Colon (tissue), 2 donors: ENCODE results near the gene TEX30.

Experiments used
- FAIRE-seq: peaks from 2 replicates; lab custom pipeline; 2012; peaks lifted over from hg19 to GRCh38; lab: Jason Lieb, UNC
- donor health status: control.
- donor health status: control.

TEX30 gene

GRCh38 chr13:102779436-102780159 is 6.0 kb upstream of the TEX30 start:
- FAIRE-seq = no peak

DNA sequence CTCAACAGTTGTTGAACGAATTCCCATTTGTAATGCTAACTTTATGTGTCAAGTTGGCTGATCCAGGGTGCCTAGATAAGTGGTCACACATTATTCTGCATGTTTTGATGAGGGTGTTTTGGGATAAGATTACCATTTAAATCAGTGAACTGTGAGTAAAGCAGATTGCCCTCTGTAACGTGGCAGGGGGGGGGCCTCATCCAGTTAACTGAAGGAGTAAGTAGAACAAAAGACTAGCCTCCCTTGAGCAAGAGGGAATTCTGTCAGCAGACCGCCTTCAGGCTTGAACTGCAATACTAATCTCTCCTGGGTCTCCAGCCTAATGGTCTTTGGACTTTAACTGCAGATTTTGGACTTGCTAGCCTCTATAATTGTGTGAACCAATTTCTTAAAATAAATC is 4.2 kb upstream of the TEX30 start:
- FAIRE-seq = no peak

DNA sequence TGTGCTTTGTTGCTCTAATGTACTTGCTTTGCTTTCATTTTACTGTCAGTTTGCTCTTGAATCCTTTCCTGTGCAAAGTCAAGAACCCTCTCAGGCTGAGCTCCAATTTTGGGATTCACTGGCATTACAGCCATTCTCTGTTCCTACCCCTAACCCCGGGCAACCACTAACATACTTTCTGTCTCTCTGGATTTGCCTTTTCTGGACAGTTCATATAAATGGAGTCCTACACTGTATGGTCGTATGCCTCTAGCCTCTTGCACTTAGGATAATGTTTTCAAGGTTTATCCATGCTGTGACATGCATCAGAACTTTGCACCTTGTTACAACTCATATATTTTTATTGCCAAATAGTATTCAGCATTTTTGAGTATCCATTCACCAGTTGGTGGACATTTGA is 2.7 kb upstream of the TEX30 start:
- FAIRE-seq = no peak

- no peak for FAIRE-seq
Observed at GRCh38 chr13:102774591-102775520, 1.3 kb upstream of the TEX30 start.

GRCh38 chr13:102774214-102774568 is 605 bp upstream of the TEX30 start:
- no peak for FAIRE-seq

DNA sequence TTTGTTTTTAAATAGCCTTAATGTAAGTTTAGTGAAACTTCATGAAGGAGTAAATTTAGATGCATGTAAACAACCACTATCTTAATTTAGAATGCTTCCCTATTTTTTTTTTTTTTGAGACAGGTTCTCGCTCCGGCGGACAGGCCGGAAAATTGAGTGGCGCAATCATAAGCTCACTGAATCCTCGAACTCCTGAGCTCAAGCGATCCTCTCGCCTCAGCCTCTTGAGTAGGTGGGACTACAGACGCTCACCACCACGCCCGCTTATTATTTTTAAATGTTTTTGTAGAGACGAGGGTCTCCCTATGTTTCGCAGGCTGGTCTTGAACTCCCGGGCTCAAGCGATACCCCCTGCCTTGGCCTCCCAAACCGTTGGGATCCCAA is 1.6 kb downstream of the TEX30 start:
- FAIRE-seq = no peak

- no peak for FAIRE-seq
Observed at GRCh38 chr13:102771298-102772041, 2.1 kb downstream of the TEX30 start.

- FAIRE-seq = no peak
Observed at GRCh38 chr13:102770435-102770834, 3.2 kb downstream of the TEX30 start.

DNA sequence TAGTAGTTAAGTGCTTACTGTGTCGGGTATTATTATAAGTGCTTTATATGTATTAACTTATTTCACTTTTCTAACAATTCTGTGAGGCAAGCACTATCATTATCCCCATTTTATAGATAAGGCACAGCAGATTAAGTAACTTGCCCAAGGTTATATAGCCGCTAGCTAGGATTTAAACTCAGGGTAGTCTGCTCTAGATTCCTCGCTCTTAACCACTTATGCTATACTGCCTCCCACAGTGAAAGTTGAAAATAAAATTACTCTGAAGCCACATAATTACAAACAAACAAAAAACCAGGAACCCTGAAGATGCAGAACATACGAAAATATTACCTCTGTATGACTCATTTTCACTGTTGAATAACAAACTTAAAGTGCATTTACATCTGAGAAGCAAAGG is 3.9 kb downstream of the TEX30 start:
- FAIRE-seq = no peak

GRCh38 chr13:102768909-102769308 is 4.7 kb downstream of the TEX30 start:
- no peak for FAIRE-seq

DNA sequence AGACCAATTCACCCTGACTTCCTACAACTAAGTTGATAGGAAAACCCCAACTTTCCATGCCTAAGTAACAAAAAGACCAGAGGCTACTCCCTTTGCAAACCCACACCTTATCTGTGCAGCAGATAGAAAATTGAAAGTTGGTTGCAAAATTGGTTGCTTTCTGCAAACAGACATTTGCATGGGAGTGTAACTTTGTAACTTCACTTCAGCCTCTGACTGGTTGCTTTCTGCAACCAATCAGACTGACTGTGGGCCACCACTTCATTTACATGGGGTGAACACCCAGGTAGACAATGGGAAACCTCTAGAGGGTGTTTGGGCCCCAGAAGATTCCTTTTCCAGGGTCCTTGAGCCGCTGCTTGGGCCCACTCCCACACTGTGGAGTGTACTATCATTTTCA is 9.8 kb downstream of the TEX30 start:
- FAIRE-seq = no peak

- no peak for FAIRE-seq
Observed at GRCh38 chr13:102761071-102761470, 12.5 kb downstream of the TEX30 start.

DNA sequence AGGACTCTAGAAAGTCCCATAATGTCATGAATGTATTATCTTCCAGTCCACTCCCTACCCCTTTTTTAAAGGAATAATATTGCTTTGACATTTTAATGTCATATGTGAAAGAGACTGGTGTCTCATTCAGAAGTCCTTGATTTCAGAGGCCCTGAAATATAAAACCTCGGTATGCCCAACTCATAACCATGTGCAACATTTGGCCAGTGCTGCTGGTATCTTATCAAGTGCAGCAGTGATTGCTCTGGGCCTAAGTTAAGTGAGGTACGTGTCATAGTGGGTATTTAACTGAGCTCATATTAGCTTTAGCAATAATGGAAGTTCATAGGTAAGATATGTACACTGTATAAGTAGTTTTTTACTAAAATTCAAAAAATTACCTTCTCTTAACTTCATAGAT is 14.7 kb downstream of the TEX30 start:
- no peak for FAIRE-seq

DNA sequence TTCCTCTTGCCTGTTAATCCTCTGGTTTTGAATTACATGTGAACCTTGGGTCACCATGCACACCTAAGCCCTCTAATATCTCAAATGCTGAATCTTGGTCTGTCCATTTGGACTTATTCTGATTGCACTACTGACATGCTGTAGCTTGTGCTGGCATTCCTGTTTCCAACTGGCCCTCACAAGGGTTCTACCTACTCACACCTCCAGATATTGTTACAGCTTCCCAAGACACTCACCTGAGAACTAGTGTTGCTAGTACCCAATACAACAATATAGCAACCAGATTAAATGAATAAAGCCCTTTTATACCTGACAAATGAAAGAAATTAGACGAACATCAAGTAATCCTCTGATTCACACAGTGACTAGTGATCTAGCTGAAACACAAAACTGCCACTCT is 16.6 kb downstream of the TEX30 start:
- no peak for FAIRE-seq

- FAIRE-seq = no peak
Observed at GRCh38 chr13:102751886-102752285, 21.7 kb downstream of the TEX30 start.

GRCh38 chr13:102742506-102742905 is 31.1 kb downstream of the TEX30 start:
- no peak for FAIRE-seq

DNA sequence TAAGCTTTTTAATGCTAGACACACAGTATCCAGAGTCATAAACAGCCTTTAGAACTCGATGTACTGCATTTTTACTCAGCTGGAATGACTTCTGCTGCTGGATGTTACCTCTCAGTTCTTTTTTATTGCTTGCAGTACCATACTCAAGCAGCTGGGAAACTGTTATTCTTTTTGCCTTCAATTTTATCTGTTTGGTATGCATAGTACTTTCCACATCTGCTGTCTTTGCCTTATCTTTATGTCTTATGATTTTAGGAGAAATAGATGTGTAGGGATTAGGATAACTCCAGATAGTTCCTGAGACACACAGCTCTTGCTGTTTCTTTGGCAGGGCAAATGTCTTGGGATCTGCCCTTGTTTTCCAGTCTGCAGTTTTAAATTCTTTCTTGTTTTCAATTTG is 31.5 kb downstream of the TEX30 start:
- no peak for FAIRE-seq

GRCh38 chr13:102729560-102730270 is 43.9 kb downstream of the TEX30 start:
- FAIRE-seq = no peak

GRCh38 chr13:102726430-102726829 is 47.2 kb downstream of the TEX30 start:
- FAIRE-seq = no peak

GRCh38 chr13:102724923-102725322 is 48.7 kb downstream of the TEX30 start:
- no peak for FAIRE-seq

DNA sequence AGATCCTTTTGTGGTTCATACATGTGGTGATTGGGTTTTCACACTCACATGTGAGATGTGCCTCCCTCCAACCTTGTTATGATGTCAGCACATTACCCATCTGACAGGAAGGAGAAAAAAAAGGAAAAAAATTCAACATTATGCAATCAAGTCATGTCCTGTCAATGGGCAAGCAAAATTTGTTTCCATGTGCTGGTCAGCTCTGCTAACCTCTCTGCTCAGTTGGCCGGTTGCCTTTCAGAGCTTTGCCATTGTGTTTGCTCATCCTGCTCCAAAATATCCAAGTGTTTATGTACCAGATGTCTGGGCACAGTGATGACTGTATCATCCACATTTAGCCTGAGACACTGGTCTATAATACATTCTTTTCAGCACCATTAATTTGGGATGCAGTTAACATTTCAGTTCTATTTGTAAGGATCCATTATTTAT is 51.8 kb downstream of the TEX30 start:
- no peak for FAIRE-seq

GRCh38 chr13:102718746-102719145 is 54.8 kb downstream of the TEX30 start:
- no peak for FAIRE-seq
